Stomach (tissue), 9 donors: ENCODE measurements around the gene IFI30. TPM values are rescaled to one million over a fixed set of nuclear protein-coding genes. Genes with fewer than 3 reads are reported as not detected.

Source experiments
- DNase-seq, 2 donors: peaks; one replicate each; pipeline versions ENCODE4 v3.0.0 to v3.0.0-alpha.2; 2013 to 2019
- H3K27ac ChIP-seq, 5 donors: fragments of 200-600 bp in 4 of 5; sonication (generic) in 4 of 5; one replicate each; pipeline ENCODE4 v1.5.1; 2013 to 2019; ENCODE audit warnings: mild to moderate bottlenecking in 1 of 5, moderate library complexity in 1 of 5
- H3K27me3 ChIP-seq, 3 donors: fragments of 200-600 bp; sonication (generic); one replicate each; pipeline ENCODE4 v1.5.1; 2017 to 2019; ENCODE audit warnings: mixed run types in 1 of 3
- H3K36me3 ChIP-seq, 4 donors: fragments of 200-600 bp; sonication (generic); 1 replicate in 3 of 4; 2 replicates in 1 of 4; pipeline ENCODE4 v1.5.1; 2016 to 2019
- H3K4me1 ChIP-seq, 4 donors: fragments of 200-600 bp; sonication (generic); one replicate each; pipeline ENCODE4 v1.5.1; 2016 to 2019
- H3K4me3 ChIP-seq, 4 donors: fragments of 200-600 bp; sonication (generic) in 3 of 4; one replicate each; pipeline ENCODE4 v1.5.1; 2016 to 2019; ENCODE audit warnings: mild to moderate bottlenecking in 1 of 4
- H3K9me3 ChIP-seq, 4 donors: fragments of 200-600 bp; sonication (generic); one replicate each; pipeline ENCODE4 v1.5.1; 2016 to 2019
- CTCF ChIP-seq, 7 experiments: fragments of 450-650 bp in 4 of 7; fragments of 200-600 bp in 3 of 7; sonication (generic) in 3 of 7; IDR thresholded peaks; one replicate each; pipeline ENCODE4 v1.5.1; 2016 to 2019; ENCODE audit warnings: antibody characterized with exemption in 7 of 7, control low read depth in 2 of 7, mild to moderate bottlenecking in 1 of 7
- EP300 ChIP-seq: sonication (generic); formaldehyde crosslinking; IDR thresholded peaks from one replicate; pipeline ENCODE4 v1.6.1; 2017; ENCODE audit warnings: antibody characterized with exemption
- POLR2A ChIP-seq, 4 donors: fragments of 450-650 bp; IDR thresholded peaks; one replicate each; pipeline ENCODE4 v1.6.1; 2016; ENCODE audit warnings: antibody characterized with exemption in 4 of 4, control low read depth in 2 of 4, mild to moderate bottlenecking in 1 of 4, moderate library complexity in 1 of 4
- POLR2AphosphoS5 ChIP-seq, 3 donors: sonication (generic); formaldehyde crosslinking; IDR thresholded peaks; one replicate each; pipeline ENCODE4 v1.6.1; 2016; ENCODE audit warnings: antibody characterized with exemption in 3 of 3
- WGBS, 5 donors: extraction: QIAGEN DNeasy Blood & Tissue Kit in 3 of 5; methylation state at CpG; one replicate each; pipeline versions ENCODE4 v1.1.5 to v1.1.7; 2013 to 2018; 5-methylcytosine and 5-hydroxymethylcytosine counted together
- intact Hi-C: fragments of 100-400 bp; cut with DNase I; formaldehyde crosslinking; loops from one replicate; pipeline ENCODE4 v1.15.1; 2023; ENCODE audit warnings: low total_unique reads
- polyA plus RNA-seq, 3 donors: library from polyadenylated mRNA; stranded (reverse); fragments of 200-250 nt; gene quantifications; one replicate each; pipeline ENCODE4 v1.2.3, GENCODE V29; 2013
- total RNA-seq, 5 donors: library from RNA; depleted of rRNA; stranded (reverse); fragments of >200 nt; gene quantifications; one replicate each; pipeline versions ENCODE4 v1.1.0 to v1.2.3, GENCODE V29; 2014 to 2016
- donor health status: healthy with polysubstance abuse.
- donor health status: Bipolar disorder and iron deficiency.
- donor health status: healthy.

IFI30 gene
- total and polyA plus RNA-seq, 8 donors = 37.3 to 199 (median 53.2) TPM; not detected in 1

- WGBS, 5 donors = 75 to 90% (median 84%) methylated on average over 2 to 3 of the region's 3 CpGs
These were observed 45.6 kb upstream of the IFI30 start for GRCh38 chr19:18128044-18128443.

GRCh38 chr19:18128805-18129204, 44.8 kb upstream of the IFI30 start:
- Histone ChIP-seq H3K27me3 (no peaks in the 10 kb centered on the region), H3K4me1 (peaks cover 0 to 5% (median 0%) of the 10 kb centered on the region in 4 donors), H3K9me3 (no peaks in the 10 kb centered on the region), H3K4me3 (no peak overlapping the region), H3K36me3 (peaks cover 30 to 96% (median 93%) of the 10 kb centered on the region in 4 donors), H3K27ac (no peak overlapping the region)
- no peak for TF ChIP-seq CTCF (IDR thresholded peaks at IDR 0.05)
- TF ChIP-seq EP300 = no peak
- no peak for TF ChIP-seq POLR2AphosphoS5 (IDR thresholded peaks at IDR 0.05)
- 92 to 99% (median 96%) methylated on average over 12 of the region's 12 CpGs for WGBS, 5 donors
- intact Hi-C loops = no loop called here
- no peak for DNase-seq

More at GRCh38 chr19:18128044-18128443, 45.6 kb upstream of the IFI30 start:
- Histone ChIP-seq H3K4me1 (peaks cover 0 to 5% (median 0%) of the 10 kb centered on the region in 4 donors), H3K36me3 (peaks cover 36 to 98% (median 93%) of the 10 kb centered on the region in 4 donors), H3K4me3 (no peak overlapping the region), H3K9me3 (no peaks in the 10 kb centered on the region), H3K27ac (no peak overlapping the region), H3K27me3 (no peaks in the 10 kb centered on the region)
- DNase-seq = no peak
- no peak for TF ChIP-seq POLR2AphosphoS5 (IDR thresholded peaks at IDR 0.05)
- no peak for TF ChIP-seq CTCF (IDR thresholded peaks at IDR 0.05)
- intact Hi-C loops = no loop called here

- Histone ChIP-seq H3K9me3 (no peaks in the 10 kb centered on the region), H3K27me3 (no peaks in the 10 kb centered on the region), H3K27ac (no peak overlapping the region), H3K4me1 (peaks cover 0 to 5% (median 0%) of the 10 kb centered on the region in 4 donors), H3K4me3 (no peak overlapping the region), H3K36me3 (peaks cover 33 to 96% (median 92%) of the 10 kb centered on the region in 4 donors)
- no peak for DNase-seq
- intact Hi-C loops = no loop called here
- WGBS, 5 donors = 89 to 98% (median 94%) methylated on average over 19 to 21 of the region's 21 CpGs
- TF ChIP-seq POLR2A (IDR thresholded peaks at IDR 0.05) = no peak
- no peak for TF ChIP-seq EP300
- no peak for TF ChIP-seq POLR2AphosphoS5 (IDR thresholded peaks at IDR 0.05)
- TF ChIP-seq CTCF (IDR thresholded peaks at IDR 0.05) = no peak
These were observed 42.9 kb upstream of the IFI30 start for GRCh38 chr19:18130523-18131242.

GRCh38 chr19:18131841-18132596, 41.6 kb upstream of the IFI30 start:
- TF ChIP-seq EP300 (no peak), POLR2AphosphoS5 (IDR thresholded peaks at IDR 0.05) (no peak), POLR2A (IDR thresholded peaks at IDR 0.05) (no peak), CTCF (IDR thresholded peaks at IDR 0.05) (no peak)
- 83 to 87% (median 85%) methylated on average over 9 to 31 of the region's 31 CpGs for WGBS, 5 donors
- H3K36me3 ChIP-seq = peaks cover 35 to 99% (median 96%) of the 10 kb centered on the region in 4 donors
- H3K27ac ChIP-seq = no peak overlapping the region
- H3K9me3 ChIP-seq = no peaks in the 10 kb centered on the region
- no peak overlapping the region for H3K4me3 ChIP-seq
- intact Hi-C loops = no loop called here
- H3K27me3 ChIP-seq = no peaks in the 10 kb centered on the region
- no peak for DNase-seq
- H3K4me1 ChIP-seq = peaks cover 0 to 5% (median 0%) of the 10 kb centered on the region in 4 donors
